K562 (cell line): ENCODE results near the gene PACSIN2.

Experiments
- CTCF ChIP-seq, 3 experiments: IDR thresholded peaks in 2 of 3; conservative IDR thresholded peaks in 1 of 3; 2 replicates each; pipeline ENCODE4 v1.5.1; 2011 to 2012; ENCODE audit warnings: low read length in 3 of 3, mild to moderate bottlenecking in 3 of 3, control low read depth in 2 of 3, improper control_type of control experiment in 1 of 3, inconsistent platforms in 1 of 3, low read depth in 1 of 3, mixed read lengths in 1 of 3, moderate library complexity in 1 of 3; ENCODE audit not compliant: insufficient read depth in 2 of 3
- NR2F6 ChIP-seq: fragments of 450-650 bp; formaldehyde crosslinking; IDR thresholded peaks from 2 replicates; pipeline ENCODE4 v1.4.0; 2020; ENCODE audit warnings: mild to moderate bottlenecking
- SMC3 ChIP-seq: conservative IDR thresholded peaks from 2 replicates; pipeline ENCODE4 v1.6.1; 2011; ENCODE audit warnings: low read depth, low read length, improper control_type of control experiment; ENCODE audit not compliant: insufficient read depth
- ZNF143 ChIP-seq: sonication (generic); formaldehyde crosslinking; IDR thresholded peaks from 2 replicates; pipeline ENCODE4 v1.9.0; 2022; ENCODE audit warnings: mild to moderate bottlenecking, missing genetic modification reagents

GRCh38 chr22:42860968-42861367 is 154.0 kb downstream of the PACSIN2 start:
- TF ChIP-seq SMC3 (no peak), ZNF143 (CRISPR knock-in tag) (no peak), NR2F6 (CRISPR knock-in tag) (no peak), CTCF (IDR thresholded peaks at IDR 0.05 in 2 of 3, conservative IDR thresholded peaks at IDR 0.05 in 1 of 3; ENCODE audit: insufficient read depth in 2 of 3, low read depth in 1 of 3, low read length in 3 of 3) (no peak)
